ENCODE data around the gene BICC1. TPM values are rescaled to one million over a fixed set of nuclear protein-coding genes. Genes with fewer than 3 reads are reported as not detected.

The BICC1 gene
- total RNA-seq, 1 experiment from 2014 or later, result 0.57 TPM

DNA sequence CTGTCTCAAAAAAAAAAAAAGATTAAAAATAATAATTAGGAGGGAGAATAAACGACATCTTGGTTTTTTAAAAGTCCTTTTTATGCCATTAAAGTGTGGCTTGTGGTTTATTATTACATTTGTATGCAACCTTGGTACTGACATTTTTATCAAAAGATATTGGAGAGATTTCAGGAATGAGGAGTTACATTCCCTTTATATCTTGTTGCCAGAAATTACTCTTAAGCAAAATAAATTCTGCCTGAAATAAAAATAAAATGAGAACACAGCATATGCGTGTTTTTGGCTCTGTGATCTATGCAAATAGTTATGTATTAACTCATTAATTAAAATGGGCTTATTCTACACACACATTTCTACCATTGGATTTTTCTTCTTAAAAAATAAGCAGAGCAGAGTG, 202.4 kb downstream of the BICC1 start:
- no peaks in the 10 kb centered on the region for H3K23me2 ChIP-seq (ENCODE audit: insufficient read length, low read depth, low read length, poor library complexity, severe bottlenecking)
- Mint-ChIP-seq H3K9me3 (no peaks in the 10 kb centered on the region), H3K36me3 (ENCODE audit: insufficient read depth in 1 of 3, low read depth in 3 of 3) (no peaks in the 10 kb centered on the region; a peak in 2 of 7 replicates), H3K27ac (no peak overlapping the region), H3K4me1 (no peaks in the 10 kb centered on the region), H3K4me3 (no peak overlapping the region), H3K27me3 (ENCODE audit: low read depth) (no peaks in the 10 kb centered on the region; the same call in 1 of the 2 replicates)
- H2AK5ac ChIP-seq (ENCODE audit: insufficient read length, low read length), result no peak overlapping the region
- no peaks in the 10 kb centered on the region for H3K79me2 ChIP-seq (ENCODE audit: insufficient read depth, low read length)
- no peak overlapping the region for H2AFZ ChIP-seq (ENCODE audit: low read length)
- H3K14ac ChIP-seq (ENCODE audit: insufficient read depth, low read length), result no peak overlapping the region
- no peak overlapping the region for H2BK12ac ChIP-seq (ENCODE audit: insufficient read length, low read depth, low read length)
- no peak overlapping the region for H3K9ac ChIP-seq (ENCODE audit: extremely low read depth, insufficient read length, low read length)
- TF ChIP-seq, protein P1, sequence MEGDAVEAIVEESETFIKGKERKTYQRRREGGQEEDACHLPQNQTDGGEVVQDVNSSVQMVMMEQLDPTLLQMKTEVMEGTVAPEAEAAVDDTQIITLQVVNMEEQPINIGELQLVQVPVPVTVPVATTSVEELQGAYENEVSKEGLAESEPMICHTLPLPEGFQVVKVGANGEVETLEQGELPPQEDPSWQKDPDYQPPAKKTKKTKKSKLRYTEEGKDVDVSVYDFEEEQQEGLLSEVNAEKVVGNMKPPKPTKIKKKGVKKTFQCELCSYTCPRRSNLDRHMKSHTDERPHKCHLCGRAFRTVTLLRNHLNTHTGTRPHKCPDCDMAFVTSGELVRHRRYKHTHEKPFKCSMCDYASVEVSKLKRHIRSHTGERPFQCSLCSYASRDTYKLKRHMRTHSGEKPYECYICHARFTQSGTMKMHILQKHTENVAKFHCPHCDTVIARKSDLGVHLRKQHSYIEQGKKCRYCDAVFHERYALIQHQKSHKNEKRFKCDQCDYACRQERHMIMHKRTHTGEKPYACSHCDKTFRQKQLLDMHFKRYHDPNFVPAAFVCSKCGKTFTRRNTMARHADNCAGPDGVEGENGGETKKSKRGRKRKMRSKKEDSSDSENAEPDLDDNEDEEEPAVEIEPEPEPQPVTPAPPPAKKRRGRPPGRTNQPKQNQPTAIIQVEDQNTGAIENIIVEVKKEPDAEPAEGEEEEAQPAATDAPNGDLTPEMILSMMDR (conservative IDR thresholded peaks at IDR 0.05), result no peak
- H3K56ac ChIP-seq (ENCODE audit: insufficient read length, low read depth, low read length), result no peak overlapping the region
- H2BK120ac ChIP-seq (ENCODE audit: low read depth, low read length, poor library complexity, severe bottlenecking), result no peak overlapping the region
- H3T11ph ChIP-seq (ENCODE audit: low read length), result no peak overlapping the region
- H3K9me3 ChIP-seq (ENCODE audit: control insufficient read depth, low read depth, low read length), result no peaks in the 10 kb centered on the region
- no peak overlapping the region for H3K4me2 ChIP-seq (ENCODE audit: insufficient read depth, insufficient read length, low read length)
- no peak overlapping the region for H3K18ac ChIP-seq (ENCODE audit: insufficient read length, low read depth, low read length)
- no peak overlapping the region for H3K27ac ChIP-seq (ENCODE audit: insufficient read length, low read depth, low read length)
- no peak overlapping the region for H3K4ac ChIP-seq (ENCODE audit: low read depth, low read length)
- H2BK5ac ChIP-seq (ENCODE audit: insufficient read length, low read length), result no peak overlapping the region
- H3K79me1 ChIP-seq (ENCODE audit: insufficient read depth, low read depth, low read length, poor library complexity, severe bottlenecking), result no peaks in the 10 kb centered on the region
- no peaks in the 10 kb centered on the region for H3K27me3 ChIP-seq (ENCODE audit: insufficient read depth, low read length)
- no peak for DNase-seq
- H4K91ac ChIP-seq (ENCODE audit: insufficient read length, low read depth, low read length), result no peak overlapping the region
- no peak overlapping the region for H4K5ac ChIP-seq (ENCODE audit: insufficient read length, low read depth, low read length)
- no CpG with 5 or more reads among the region's 2 CpGs for WGBS (ENCODE audit: extremely low coverage, insufficient read length, low lambda C conversion rate)
- H4K20me1 ChIP-seq (ENCODE audit: control insufficient read depth, insufficient read depth, insufficient read length), result no peaks in the 10 kb centered on the region
- no peak overlapping the region for H2BK20ac ChIP-seq (ENCODE audit: low read depth, low read length, poor library complexity, severe bottlenecking)
- H3K4me1 ChIP-seq (ENCODE audit: insufficient read depth, low read length), result no peaks in the 10 kb centered on the region
- H3K23ac ChIP-seq (ENCODE audit: insufficient read length, low read depth, low read length), result no peak overlapping the region
- no peak overlapping the region for H2BK15ac ChIP-seq (ENCODE audit: low read depth, low read length)
- H4K8ac ChIP-seq (replicated peaks; ENCODE audit: insufficient read length, low read depth, low read length), result no peak overlapping the region

All from H9 (cell line).